AG04449 (cell line): ENCODE measurements around the gene XPO1.

Experiments used
- CTCF ChIA-PET: fragments of 350-600 bp; formaldehyde crosslinking; extraction: SDS; loops from one replicate; lab custom pipeline; 2021; ENCODE audit warnings: antibody characterized with exemption; lab: Yijun Ruan, JAX
- POLR2A ChIA-PET: fragments of 400-600, 350-600 bp; formaldehyde crosslinking; extraction: SDS; loops from one replicate; lab custom pipeline; 2020; ENCODE audit warnings: antibody characterized with exemption, inconsistent platforms; lab: Yijun Ruan, JAX
- DNase-seq: peaks from one replicate; pipeline ENCODE4 v3.0.0-alpha.2; 2010; ENCODE audit warnings: low read depth, low spot score
- H3K4me3 ChIP-seq: 2 replicates; pipeline ENCODE4 v1.5.1; 2011; ENCODE audit warnings: low read depth, mild to moderate bottlenecking, control low read depth, low read length
- TF ChIP-seq, protein P1 (sequence below): IDR thresholded peaks from one replicate; pipeline ENCODE4 v1.5.1; 2011; ENCODE audit warnings: mild to moderate bottlenecking, moderate library complexity, low read length, control low read depth, inconsistent platforms; ENCODE audit not compliant: insufficient read depth; ENCODE audit errors: missing control alignments

The XPO1 gene

DNA sequence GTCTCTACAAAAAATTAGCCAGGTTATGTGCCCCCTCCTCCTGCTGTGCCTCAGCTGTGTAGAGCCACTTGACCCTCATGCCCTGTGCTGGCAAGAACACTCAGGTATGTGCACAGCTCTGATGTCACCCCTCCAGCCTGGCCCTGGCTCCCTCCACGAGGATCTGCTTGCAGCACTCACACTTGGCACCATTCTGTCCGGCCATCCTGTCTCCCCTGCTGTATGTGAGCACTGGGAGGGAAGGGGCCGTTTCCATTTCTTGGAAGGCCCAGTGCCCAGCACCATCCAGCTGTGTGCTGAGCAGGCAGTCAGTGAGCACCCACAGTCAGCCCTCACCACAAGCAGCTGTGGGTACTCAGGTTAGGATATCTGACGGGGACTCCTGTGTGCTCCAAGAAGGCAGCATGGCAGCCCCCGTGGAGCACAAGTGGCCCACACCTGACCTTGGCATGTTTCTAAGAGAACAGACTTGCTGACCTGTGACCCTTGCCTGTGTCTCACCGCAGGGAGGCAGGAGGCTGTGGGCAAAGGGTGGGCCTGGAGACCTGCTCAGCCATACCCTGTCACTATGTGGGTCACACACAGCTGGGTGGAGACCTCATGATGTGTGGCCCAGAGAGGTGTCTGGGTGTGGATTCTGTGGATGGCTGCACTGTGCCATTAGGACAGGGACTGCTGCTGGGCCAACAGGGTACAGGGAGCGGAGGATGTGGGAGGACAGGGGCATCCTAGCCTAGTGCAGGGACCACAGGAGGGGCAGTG lies 98.7 kb downstream of the XPO1 start:
- no peak overlapping the region for H3K4me3 ChIP-seq
- POLR2A ChIA-PET, result no interaction called here
- CTCF ChIA-PET, result interaction anchor here (1.1 to 1.3 kb wide), 2 partner anchors 13 to 23 kb away, joined by 3 to 4 read pairs; no protein-coding TSS in a partner anchor
- TF ChIP-seq, protein P1, sequence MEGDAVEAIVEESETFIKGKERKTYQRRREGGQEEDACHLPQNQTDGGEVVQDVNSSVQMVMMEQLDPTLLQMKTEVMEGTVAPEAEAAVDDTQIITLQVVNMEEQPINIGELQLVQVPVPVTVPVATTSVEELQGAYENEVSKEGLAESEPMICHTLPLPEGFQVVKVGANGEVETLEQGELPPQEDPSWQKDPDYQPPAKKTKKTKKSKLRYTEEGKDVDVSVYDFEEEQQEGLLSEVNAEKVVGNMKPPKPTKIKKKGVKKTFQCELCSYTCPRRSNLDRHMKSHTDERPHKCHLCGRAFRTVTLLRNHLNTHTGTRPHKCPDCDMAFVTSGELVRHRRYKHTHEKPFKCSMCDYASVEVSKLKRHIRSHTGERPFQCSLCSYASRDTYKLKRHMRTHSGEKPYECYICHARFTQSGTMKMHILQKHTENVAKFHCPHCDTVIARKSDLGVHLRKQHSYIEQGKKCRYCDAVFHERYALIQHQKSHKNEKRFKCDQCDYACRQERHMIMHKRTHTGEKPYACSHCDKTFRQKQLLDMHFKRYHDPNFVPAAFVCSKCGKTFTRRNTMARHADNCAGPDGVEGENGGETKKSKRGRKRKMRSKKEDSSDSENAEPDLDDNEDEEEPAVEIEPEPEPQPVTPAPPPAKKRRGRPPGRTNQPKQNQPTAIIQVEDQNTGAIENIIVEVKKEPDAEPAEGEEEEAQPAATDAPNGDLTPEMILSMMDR, result no peak
- DNase-seq, result no peak

DNA sequence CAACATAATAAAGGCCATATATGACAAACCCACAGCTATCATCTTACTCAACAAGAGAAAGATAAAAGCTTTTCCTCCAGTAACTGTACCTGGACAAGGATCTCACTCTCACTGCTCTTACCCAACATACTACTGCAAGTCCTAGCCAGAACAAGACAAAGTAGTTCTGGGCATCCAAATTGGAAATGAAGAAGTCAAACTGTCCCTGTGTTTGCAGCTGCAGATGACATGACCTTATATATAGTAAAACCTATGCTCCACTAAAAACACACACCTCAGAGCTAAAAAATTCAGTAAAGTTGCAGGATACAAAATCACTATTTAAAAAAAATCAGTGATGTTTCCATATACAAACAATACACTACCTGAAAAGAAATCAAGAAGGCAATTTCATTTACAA lies 99.5 kb downstream of the XPO1 start:
- TF ChIP-seq, protein P1, result no peak
- ChIA-PET POLR2A (no interaction called here), CTCF (interaction anchor here (1.1 to 1.3 kb wide), 2 partner anchors 13 to 22 kb away, joined by 3 to 4 read pairs; no protein-coding TSS in a partner anchor)
- no peak overlapping the region for H3K4me3 ChIP-seq
- DNase-seq, result no peak

DNA sequence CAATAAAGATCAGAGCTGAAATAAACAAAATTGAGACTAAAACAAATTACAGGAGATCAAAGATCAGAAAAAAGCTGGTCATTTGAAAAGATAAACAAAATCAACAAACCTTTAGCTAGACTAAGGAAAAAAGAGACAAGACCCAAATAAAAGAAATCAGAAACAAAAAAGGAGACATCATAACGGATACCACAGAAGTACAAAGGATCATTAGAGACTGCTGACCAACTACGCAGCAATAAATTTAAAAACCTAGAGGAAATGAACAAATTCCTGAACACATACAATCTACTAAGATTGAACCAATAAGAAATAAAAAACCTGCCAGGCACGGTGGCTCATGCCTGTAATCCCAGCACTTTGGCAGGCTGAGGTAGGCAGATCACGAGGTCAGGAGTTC lies 101.0 kb downstream of the XPO1 start:
- no peak overlapping the region for H3K4me3 ChIP-seq
- ChIA-PET POLR2A (no interaction called here), CTCF (no interaction called here)
- TF ChIP-seq, protein P1, result no peak
- no peak for DNase-seq

DNA sequence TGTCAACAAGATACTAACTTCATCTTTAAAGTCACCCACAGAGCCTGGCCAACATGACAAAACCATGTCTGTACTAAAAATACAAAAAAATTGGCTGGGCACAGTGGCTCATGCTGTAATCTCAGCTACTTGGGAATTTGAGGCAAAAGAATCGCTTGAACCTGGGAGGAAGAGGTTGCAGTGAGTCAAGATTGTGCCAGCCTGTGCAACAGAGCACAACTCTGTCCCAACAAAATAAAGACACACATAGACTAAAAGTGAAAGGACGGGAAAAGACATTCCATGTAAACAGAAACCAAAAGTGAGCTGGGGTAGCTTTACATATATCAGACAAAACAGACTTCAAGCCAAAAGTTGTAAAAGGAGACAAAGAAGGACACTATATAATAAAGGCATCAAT lies 102.1 kb downstream of the XPO1 start:
- ChIA-PET CTCF (interaction anchor here (0.8 kb wide), 1 partner anchor 10 kb away, joined by 3 read pairs; no protein-coding TSS in a partner anchor), POLR2A (no interaction called here)
- no peak for DNase-seq
- no peak overlapping the region for H3K4me3 ChIP-seq
- TF ChIP-seq, protein P1, result no peak

DNA sequence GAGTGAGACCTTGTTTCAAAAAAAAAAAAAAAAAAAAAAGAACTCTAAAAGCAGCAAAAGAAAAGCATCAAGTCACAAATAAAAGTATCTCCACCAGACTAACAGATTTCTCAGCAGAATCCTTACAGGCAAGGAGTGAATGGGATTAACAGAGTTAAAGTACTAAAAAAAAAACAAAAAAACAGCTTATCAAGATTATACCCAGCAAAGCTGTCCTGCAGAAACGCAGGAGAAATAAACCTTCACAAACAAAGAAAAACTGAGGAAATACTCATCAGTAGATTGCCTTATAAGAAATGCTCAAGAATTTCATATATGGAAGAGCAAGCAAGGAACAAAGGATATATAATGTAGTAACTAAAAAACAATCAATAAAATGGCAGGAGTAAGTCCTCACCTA lies 102.9 kb downstream of the XPO1 start:
- ChIA-PET CTCF (interaction anchor here (0.8 to 1.0 kb wide), 2 partner anchors 10 to 15 kb away, joined by 3 read pairs; no protein-coding TSS in a partner anchor), POLR2A (no interaction called here)
- no peak for DNase-seq
- TF ChIP-seq, protein P1, result no peak
- no peak overlapping the region for H3K4me3 ChIP-seq

DNA sequence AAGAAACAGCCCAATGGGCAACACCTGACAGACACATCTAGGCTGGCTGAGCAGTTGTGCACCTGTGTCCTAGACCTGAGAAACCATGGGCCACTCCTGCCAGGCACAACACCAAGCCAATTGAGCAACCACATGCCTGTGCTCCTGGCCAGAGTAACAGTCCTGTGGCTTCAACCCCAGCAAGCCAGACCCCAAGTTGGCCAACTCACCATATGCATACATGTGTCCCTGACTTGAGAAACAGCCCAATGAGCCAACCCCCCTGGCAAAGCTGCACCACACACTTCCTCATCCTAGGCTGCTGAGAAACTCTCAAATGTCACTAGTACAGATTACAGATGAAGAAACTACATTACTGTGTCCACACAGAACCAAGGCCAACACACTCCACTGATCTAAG lies 103.8 kb downstream of the XPO1 start:
- CTCF ChIA-PET, result interaction anchor here (0.8 to 1.0 kb wide), 2 partner anchors 14 kb away, joined by 3 read pairs; no protein-coding TSS in a partner anchor
- DNase-seq, result no peak
- POLR2A ChIA-PET, result no interaction called here
- TF ChIP-seq, protein P1, result no peak
- no peak overlapping the region for H3K4me3 ChIP-seq
